Measurements from ENCODE around the gene MEIOB. TPM values are rescaled to one million over a fixed set of nuclear protein-coding genes. Genes with fewer than 3 reads are reported as not detected.

Gene MEIOB
- total RNA-seq, 1 experiment from 2014 or later = 1.4 TPM

- TF ChIP-seq E2F4 (CRISPR knock-in tag; IDR thresholded peaks at IDR 0.05; ENCODE audit: borderline replicate concordance, low read depth) = no peak
Observed at GRCh38 chr16:1906055-1906845, 34.3 kb upstream of the MEIOB start (continued).

GRCh38 chr16:1903845-1904840 lies 32.2 kb upstream of the MEIOB start:
- Mint-ChIP-seq H3K27ac (peak overlapping the region; percentile 19; the same call in 1 of the 2 replicates), H3K4me1 (peaks cover 9% of the 10 kb centered on the region), H3K36me3 (no peaks in the 10 kb centered on the region), H3K4me3 (no peak overlapping the region), H3K27me3 (ENCODE audit: low read depth) (peaks cover 7% of the 10 kb centered on the region; the same call in 1 of the 2 replicates), H3K9me3 (no peaks in the 10 kb centered on the region)
- no peak for DNase-seq (ENCODE audit: low spot score)
- ChIA-PET POLR2A (no interaction called here), CTCF (interaction anchor here (1.3 kb wide), 1 partner anchor 37 kb away, joined by 3 read pairs; no protein-coding TSS in a partner anchor)
- ATAC-seq = no peak
- no peak for TF ChIP-seq ATF3 (CRISPR knock-in tag; conservative IDR thresholded peaks at IDR 0.05)
- no peak for TF ChIP-seq ETV6 (CRISPR knock-in tag; IDR thresholded peaks at IDR 0.05)
- TF ChIP-seq ZBTB43 (CRISPR knock-in tag; IDR thresholded peaks at IDR 0.05) = no peak
- TF ChIP-seq ZNF425 (CRISPR knock-in tag; conservative IDR thresholded peaks at IDR 0.05) = no peak
- no peak for TF ChIP-seq CREM (CRISPR knock-in tag; IDR thresholded peaks at IDR 0.05)
- no peak for TF ChIP-seq NFYB (CRISPR knock-in tag; conservative IDR thresholded peaks at IDR 0.05; ENCODE audit: low read depth)
- no peak for TF ChIP-seq NFE2L1 (CRISPR knock-in tag; IDR thresholded peaks at IDR 0.05)
- TF ChIP-seq MLX (CRISPR knock-in tag; IDR thresholded peaks at IDR 0.05) = no peak
- TF ChIP-seq PREB (CRISPR knock-in tag; IDR thresholded peaks at IDR 0.05; ENCODE audit: borderline replicate concordance) = no peak
- TF ChIP-seq ZNF281 (CRISPR knock-in tag; IDR thresholded peaks at IDR 0.05) = no peak
- no peak for TF ChIP-seq ERG (CRISPR knock-in tag; IDR thresholded peaks at IDR 0.05)
- no peak for TF ChIP-seq ZNF512 (CRISPR knock-in tag; IDR thresholded peaks at IDR 0.05; ENCODE audit: borderline replicate concordance)
- TF ChIP-seq OVOL2 (CRISPR knock-in tag; IDR thresholded peaks at IDR 0.05; ENCODE audit: borderline replicate concordance) = no peak
- TF ChIP-seq MYBL2 (CRISPR knock-in tag; IDR thresholded peaks at IDR 0.05) = no peak
- TF ChIP-seq NR2C2 (CRISPR knock-in tag; IDR thresholded peaks at IDR 0.05) = no peak
- TF ChIP-seq GRHL2 (CRISPR knock-in tag; IDR thresholded peaks at IDR 0.05; ENCODE audit: insufficient replicate concordance, severe bottlenecking) = no peak
- no peak for TF ChIP-seq FOXP1 (CRISPR knock-in tag; IDR thresholded peaks at IDR 0.05; ENCODE audit: borderline replicate concordance)
- TF ChIP-seq RORB (CRISPR knock-in tag; IDR thresholded peaks at IDR 0.05) = no peak
